ENCODE results near the gene FBXO30. TPM values are rescaled to one million over a fixed set of nuclear protein-coding genes. Genes with fewer than 3 reads are reported as not detected.

The FBXO30 gene
- total RNA-seq, 1 experiment from 2014 or later: 12.2 TPM

DNA sequence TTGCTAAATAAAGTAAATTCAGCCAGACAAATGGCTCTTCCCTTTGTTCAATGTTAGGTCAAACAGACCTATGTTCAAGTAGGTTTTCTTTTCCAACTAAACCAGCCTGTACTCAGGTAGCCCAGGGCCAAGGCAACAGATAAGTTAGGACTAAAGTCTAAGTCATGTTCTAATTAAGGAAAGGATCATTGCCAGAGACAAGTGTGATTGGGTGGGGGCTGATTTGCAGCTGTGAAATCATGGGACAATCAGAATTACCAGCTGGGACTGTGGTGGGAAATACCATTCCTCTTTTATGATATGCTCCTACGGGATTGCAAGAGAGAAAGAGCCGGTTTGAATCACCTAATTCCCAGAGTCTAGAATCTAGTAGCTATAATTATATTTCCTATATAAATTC lies 4.2 kb upstream of the FBXO30 start:
- no peak for DNase-seq (ENCODE audit: low spot score)
- Histone ChIP-seq H3K27ac (ENCODE audit: low read depth, low read length, poor library complexity, severe bottlenecking) (no peak overlapping the region), H3K27me3 (replicated peaks; ENCODE audit: insufficient read depth, low read depth, low read length, poor library complexity) (no peaks in the 10 kb centered on the region), H3K36me3 (ENCODE audit: insufficient read depth, low read length, poor library complexity, severe bottlenecking) (no peaks in the 10 kb centered on the region), H3K4me3 (ENCODE audit: low read depth, low read length, poor library complexity, severe bottlenecking) (no peak overlapping the region), H3K4me1 (ENCODE audit: insufficient read depth, low read length, poor library complexity, severe bottlenecking) (peaks cover 5% of the 10 kb centered on the region), H3K9me3 (ENCODE audit: low read depth, low read length, poor library complexity, severe bottlenecking) (no peaks in the 10 kb centered on the region)
- POLR2A ChIA-PET (ENCODE audit: low non-redundant PET): no interaction called here
- CTCF ChIA-PET: no interaction called here
- no TSS peak for BruUV-seq (replicated peaks)
- intact Hi-C loops (cut with micrococcal nuclease; ENCODE audit: unreplicated experiment): no loop called here
- TF ChIP-seq EZH2 (IDR thresholded peaks at IDR 0.05; ENCODE audit: borderline replicate concordance, low read depth, low read length, poor library complexity, severe bottlenecking): no peak
- TF ChIP-seq, protein P1, sequence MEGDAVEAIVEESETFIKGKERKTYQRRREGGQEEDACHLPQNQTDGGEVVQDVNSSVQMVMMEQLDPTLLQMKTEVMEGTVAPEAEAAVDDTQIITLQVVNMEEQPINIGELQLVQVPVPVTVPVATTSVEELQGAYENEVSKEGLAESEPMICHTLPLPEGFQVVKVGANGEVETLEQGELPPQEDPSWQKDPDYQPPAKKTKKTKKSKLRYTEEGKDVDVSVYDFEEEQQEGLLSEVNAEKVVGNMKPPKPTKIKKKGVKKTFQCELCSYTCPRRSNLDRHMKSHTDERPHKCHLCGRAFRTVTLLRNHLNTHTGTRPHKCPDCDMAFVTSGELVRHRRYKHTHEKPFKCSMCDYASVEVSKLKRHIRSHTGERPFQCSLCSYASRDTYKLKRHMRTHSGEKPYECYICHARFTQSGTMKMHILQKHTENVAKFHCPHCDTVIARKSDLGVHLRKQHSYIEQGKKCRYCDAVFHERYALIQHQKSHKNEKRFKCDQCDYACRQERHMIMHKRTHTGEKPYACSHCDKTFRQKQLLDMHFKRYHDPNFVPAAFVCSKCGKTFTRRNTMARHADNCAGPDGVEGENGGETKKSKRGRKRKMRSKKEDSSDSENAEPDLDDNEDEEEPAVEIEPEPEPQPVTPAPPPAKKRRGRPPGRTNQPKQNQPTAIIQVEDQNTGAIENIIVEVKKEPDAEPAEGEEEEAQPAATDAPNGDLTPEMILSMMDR (conservative IDR thresholded peaks at IDR 0.05; ENCODE audit: low read depth, low read length): no peak

- no peaks in the 10 kb centered on the region for H3K27me3 ChIP-seq (replicated peaks; ENCODE audit: insufficient read depth, low read depth, low read length, poor library complexity)
- BruUV-seq (replicated peaks): no TSS peak
- TF ChIP-seq EZH2 (IDR thresholded peaks at IDR 0.05; ENCODE audit: borderline replicate concordance, low read depth, low read length, poor library complexity, severe bottlenecking): no peak
- TF ChIP-seq, protein P1 (conservative IDR thresholded peaks at IDR 0.05; ENCODE audit: low read depth, low read length): no peak
- intact Hi-C loops (cut with micrococcal nuclease; ENCODE audit: unreplicated experiment): no loop called here
- no peak for DNase-seq (ENCODE audit: low spot score)
- CTCF ChIA-PET: no interaction called here
- H3K36me3 ChIP-seq (ENCODE audit: insufficient read depth, low read length, poor library complexity, severe bottlenecking): no peaks in the 10 kb centered on the region
- H3K4me1 ChIP-seq (ENCODE audit: insufficient read depth, low read length, poor library complexity, severe bottlenecking): peaks cover 15% of the 10 kb centered on the region
- no peak overlapping the region for H3K27ac ChIP-seq (ENCODE audit: low read depth, low read length, poor library complexity, severe bottlenecking)
- no peak overlapping the region for H3K4me3 ChIP-seq (ENCODE audit: low read depth, low read length, poor library complexity, severe bottlenecking)
- no peaks in the 10 kb centered on the region for H3K9me3 ChIP-seq (ENCODE audit: low read depth, low read length, poor library complexity, severe bottlenecking)
- POLR2A ChIA-PET (ENCODE audit: low non-redundant PET): no interaction called here
These were observed 1.8 kb upstream of the FBXO30 start for GRCh38 chr6:145816392-145816791.

GRCh38 chr6:145815309-145816274 lies 997 bp upstream of the FBXO30 start:
- peak overlapping the region; percentile 87 for H3K27ac ChIP-seq (ENCODE audit: low read depth, low read length, poor library complexity, severe bottlenecking)
- peaks cover 19% of the 10 kb centered on the region for H3K4me1 ChIP-seq (ENCODE audit: insufficient read depth, low read length, poor library complexity, severe bottlenecking)
- H3K36me3 ChIP-seq (ENCODE audit: insufficient read depth, low read length, poor library complexity, severe bottlenecking): no peaks in the 10 kb centered on the region
- intact Hi-C loops (cut with micrococcal nuclease; ENCODE audit: unreplicated experiment): loop anchor here (2.0 kb wide), 1 partner anchor 81 kb away; the partner anchor contains the start of gene EPM2A
- TF ChIP-seq, protein P1 (conservative IDR thresholded peaks at IDR 0.05; ENCODE audit: low read depth, low read length): no peak
- no peak for TF ChIP-seq EZH2 (IDR thresholded peaks at IDR 0.05; ENCODE audit: borderline replicate concordance, low read depth, low read length, poor library complexity, severe bottlenecking)
- DNase-seq (ENCODE audit: low spot score): no peak
- ChIA-PET POLR2A (ENCODE audit: low non-redundant PET) (interaction anchor here (0.5 to 0.7 kb wide), 2 partner anchors 8 to 345 kb away, joined by 4 to 8 read pairs; no protein-coding TSS in a partner anchor), CTCF (no interaction called here)
- no peaks in the 10 kb centered on the region for H3K9me3 ChIP-seq (ENCODE audit: low read depth, low read length, poor library complexity, severe bottlenecking)
- peak overlapping the region; percentile 84 for H3K4me3 ChIP-seq (ENCODE audit: low read depth, low read length, poor library complexity, severe bottlenecking)
- no peaks in the 10 kb centered on the region for H3K27me3 ChIP-seq (replicated peaks; ENCODE audit: insufficient read depth, low read depth, low read length, poor library complexity)
- BruUV-seq (replicated peaks): TSS peak; percentile 44

Measured in A673 (cell line).